IPS DF 6.9 (cell line): ENCODE data around the gene KCNIP1.

Experiments
- DNase-seq: peaks from one replicate; pipeline ENCODE4 v3.0.0-alpha.2; 2013; ENCODE audit warnings: low read depth, low spot score
- H3K27ac ChIP-seq: one replicate; pipeline ENCODE4 v1.5.1; 2013; ENCODE audit warnings: low read length, control low read depth
- H3K27me3 ChIP-seq: 2 replicates; pipeline ENCODE4 v1.6.1; 2013; ENCODE audit warnings: mild to moderate bottlenecking, low read length; ENCODE audit not compliant: control insufficient read depth, insufficient read depth
- H3K36me3 ChIP-seq: 2 replicates; pipeline ENCODE4 v1.6.1; 2013; ENCODE audit warnings: low read length; ENCODE audit not compliant: control insufficient read depth, insufficient read depth
- H3K4me1 ChIP-seq: 2 replicates; pipeline ENCODE4 v1.6.1; 2013; ENCODE audit warnings: low read length; ENCODE audit not compliant: control insufficient read depth, insufficient read depth
- H3K4me3 ChIP-seq: 2 replicates; pipeline ENCODE4 v1.5.1; 2013; ENCODE audit warnings: mild to moderate bottlenecking, low read length
- H3K9me3 ChIP-seq: 2 replicates; pipeline ENCODE4 v1.6.1; 2013; ENCODE audit warnings: low read length, inconsistent platforms; ENCODE audit not compliant: control insufficient read depth, insufficient read depth
- WGBS: extraction: QIAGEN DNeasy Blood & Tissue Kit; methylation state at CpG from one replicate; pipeline ENCODE4 v1.1.7; 2013; ENCODE audit warnings: mixed read lengths, missing lambda C conversion rate; ENCODE audit not compliant: insufficient read length, insufficient coverage; 5-methylcytosine and 5-hydroxymethylcytosine counted together

The KCNIP1 gene

GRCh38 chr5:170626507-170627150, 122.8 kb downstream of the KCNIP1 start:
- Histone ChIP-seq H3K27ac (no peak overlapping the region), H3K27me3 (no peaks in the 10 kb centered on the region), H3K9me3 (no peaks in the 10 kb centered on the region), H3K36me3 (no peaks in the 10 kb centered on the region), H3K4me1 (peaks cover 2% of the 10 kb centered on the region), H3K4me3 (no peak overlapping the region)
- WGBS = no CpG with 5 or more reads among the region's 13 CpGs
- DNase-seq = no peak

- Histone ChIP-seq H3K4me1 (peaks cover 2% of the 10 kb centered on the region), H3K4me3 (no peak overlapping the region), H3K27me3 (no peaks in the 10 kb centered on the region), H3K27ac (no peak overlapping the region), H3K36me3 (no peaks in the 10 kb centered on the region), H3K9me3 (no peaks in the 10 kb centered on the region)
- no peak for DNase-seq
- no CpG with 5 or more reads among the region's 3 CpGs for WGBS
Measured at GRCh38 chr5:170627271-170627670, 123.5 kb downstream of the KCNIP1 start.

GRCh38 chr5:170628028-170628427, 124.2 kb downstream of the KCNIP1 start:
- Histone ChIP-seq H3K27ac (no peak overlapping the region), H3K9me3 (no peaks in the 10 kb centered on the region), H3K4me1 (peaks cover 8% of the 10 kb centered on the region), H3K27me3 (no peaks in the 10 kb centered on the region), H3K36me3 (no peaks in the 10 kb centered on the region), H3K4me3 (no peak overlapping the region)
- no CpG with 5 or more reads among the region's 8 CpGs for WGBS
- no peak for DNase-seq

GRCh38 chr5:170628691-170629565, 125.1 kb downstream of the KCNIP1 start:
- WGBS = no CpG with 5 or more reads among the region's 19 CpGs
- H3K27ac ChIP-seq = no peak overlapping the region
- no peak overlapping the region for H3K4me3 ChIP-seq
- H3K36me3 ChIP-seq = no peaks in the 10 kb centered on the region
- H3K9me3 ChIP-seq = no peaks in the 10 kb centered on the region
- no peak for DNase-seq
- H3K27me3 ChIP-seq = no peaks in the 10 kb centered on the region
- peaks cover 8% of the 10 kb centered on the region for H3K4me1 ChIP-seq

GRCh38 chr5:170629566-170630175, 125.9 kb downstream of the KCNIP1 start:
- H3K4me1 ChIP-seq = peaks cover 8% of the 10 kb centered on the region
- no CpG with 5 or more reads among the region's 7 CpGs for WGBS
- H3K27me3 ChIP-seq = no peaks in the 10 kb centered on the region
- no peaks in the 10 kb centered on the region for H3K9me3 ChIP-seq
- no peak overlapping the region for H3K27ac ChIP-seq
- no peaks in the 10 kb centered on the region for H3K36me3 ChIP-seq
- no peak overlapping the region for H3K4me3 ChIP-seq
- DNase-seq = no peak

GRCh38 chr5:170630226-170630625, 126.4 kb downstream of the KCNIP1 start:
- WGBS = no CpG with 5 or more reads among the region's 8 CpGs
- no peaks in the 10 kb centered on the region for H3K9me3 ChIP-seq
- peaks cover 8% of the 10 kb centered on the region for H3K4me1 ChIP-seq
- H3K4me3 ChIP-seq = no peak overlapping the region
- H3K27me3 ChIP-seq = no peaks in the 10 kb centered on the region
- no peak for DNase-seq
- no peak overlapping the region for H3K27ac ChIP-seq
- no peaks in the 10 kb centered on the region for H3K36me3 ChIP-seq

GRCh38 chr5:170630711-170631141, 126.9 kb downstream of the KCNIP1 start:
- H3K4me1 ChIP-seq = peaks cover 7% of the 10 kb centered on the region
- no peak overlapping the region for H3K4me3 ChIP-seq
- DNase-seq = no peak
- WGBS = no CpG with 5 or more reads among the region's 3 CpGs
- no peaks in the 10 kb centered on the region for H3K36me3 ChIP-seq
- no peak overlapping the region for H3K27ac ChIP-seq
- no peaks in the 10 kb centered on the region for H3K9me3 ChIP-seq
- H3K27me3 ChIP-seq = no peaks in the 10 kb centered on the region

- peaks cover 6% of the 10 kb centered on the region for H3K4me1 ChIP-seq
- H3K27ac ChIP-seq = no peak overlapping the region
- DNase-seq = no peak
- no peaks in the 10 kb centered on the region for H3K9me3 ChIP-seq
- no peaks in the 10 kb centered on the region for H3K36me3 ChIP-seq
- H3K27me3 ChIP-seq = no peaks in the 10 kb centered on the region
- H3K4me3 ChIP-seq = no peak overlapping the region
- WGBS = no CpG with 5 or more reads among the region's 16 CpGs
Measured at GRCh38 chr5:170631466-170632195, 127.8 kb downstream of the KCNIP1 start.

- no peak for DNase-seq
- no peak overlapping the region for H3K27ac ChIP-seq
- H3K4me3 ChIP-seq = peak overlapping the region; percentile 7; the same call in 1 of the 2 replicates
- peaks cover 6% of the 10 kb centered on the region for H3K4me1 ChIP-seq
- WGBS = no CpG with 5 or more reads among the region's 19 CpGs
- H3K9me3 ChIP-seq = no peaks in the 10 kb centered on the region
- H3K36me3 ChIP-seq = no peaks in the 10 kb centered on the region
- no peaks in the 10 kb centered on the region for H3K27me3 ChIP-seq
Measured at GRCh38 chr5:170632266-170632984, 128.6 kb downstream of the KCNIP1 start.

GRCh38 chr5:170632985-170633234, 129.1 kb downstream of the KCNIP1 start:
- Histone ChIP-seq H3K4me3 (peak overlapping the region; percentile 38; the same call in 1 of the 2 replicates), H3K9me3 (no peaks in the 10 kb centered on the region), H3K27ac (no peak overlapping the region), H3K36me3 (no peaks in the 10 kb centered on the region), H3K4me1 (peaks cover 6% of the 10 kb centered on the region), H3K27me3 (no peaks in the 10 kb centered on the region)
- WGBS = no CpG with 5 or more reads among the region's 12 CpGs
- peak; percentile 76 for DNase-seq
